Adrenal gland (tissue), 19 donors: ENCODE results near the gene SREK1. TPM values are rescaled to one million over a fixed set of nuclear protein-coding genes. Genes with fewer than 3 reads are reported as not detected.

Experiments
- DNase-seq, 7 donors: peaks; one replicate each; pipeline ENCODE4 v3.0.0-alpha.2; 2019 to 2020
- H3K27ac ChIP-seq, 5 donors: fragments of 200-600 bp; sonication (generic) in 4 of 5; 1 replicate in 3 of 5; 2 replicates in 2 of 5; pipeline versions ENCODE4 v1.5.1 to v1.8.0; 2016 to 2020; ENCODE audit warnings: mild to moderate bottlenecking in 1 of 5
- H3K27me3 ChIP-seq: fragments of 200-600 bp; 2 replicates; pipeline ENCODE4 v1.8.0; 2021
- H3K36me3 ChIP-seq, 2 donors: fragments of 200-600 bp; replicated peaks in 1 of 2; 1 replicate in 1 of 2; 2 replicates in 1 of 2; pipeline versions ENCODE4 v1.5.1 to v1.8.0; 2018 to 2022
- H3K4me1 ChIP-seq, 2 donors: fragments of 200-600 bp; replicated peaks in 1 of 2; 1 replicate in 1 of 2; 2 replicates in 1 of 2; pipeline versions ENCODE4 v1.5.1 to v1.8.0; 2018 to 2021
- H3K4me3 ChIP-seq, 4 donors: fragments of 200-600 bp; sonication (generic) in 3 of 4; one replicate each; pipeline ENCODE4 v1.5.1; 2016 to 2018
- H3K9me3 ChIP-seq, 3 donors: fragments of 200-600 bp; sonication (generic) in 1 of 3; replicated peaks in 1 of 3; 1 replicate in 2 of 3; 2 replicates in 1 of 3; pipeline versions ENCODE4 v1.5.1 to v1.8.0; 2016 to 2021
- POLR2A ChIP-seq, 2 donors: fragments of 450-650 bp; IDR thresholded peaks; one replicate each; pipeline ENCODE4 v1.6.1; 2017; ENCODE audit warnings: antibody characterized with exemption in 2 of 2, mild to moderate bottlenecking in 2 of 2, moderate library complexity in 1 of 2
- WGBS, 4 donors: extraction: QIAGEN DNeasy Blood & Tissue Kit in 2 of 4; methylation state at CpG; one replicate each; pipeline versions ENCODE4 v1.1.5 to v1.1.7; 2013 to 2017; 5-methylcytosine and 5-hydroxymethylcytosine counted together
- intact Hi-C, 2 donors: fragments of 100-400 bp; cut with DNase I; formaldehyde crosslinking; loops; one replicate each; pipeline versions ENCODE4 v1.14.1 to v1.15.0; 2022 to 2023
- long read RNA-seq, 10 donors: library from polyadenylated mRNA in 3 of 10; unstranded in 2 of 10; stranded (forward) in 1 of 10; transcript quantifications; one replicate each; pipeline ENCODE4 v2.0.0 and lab custom pipeline, GENCODE V29; 2021 to 2026
- polyA plus RNA-seq, 3 donors: library from polyadenylated mRNA; stranded (reverse); fragments of 200-250 nt in 2 of 3; fragments of 350-450 nt in 1 of 3; fragmentation: Illumina TruSeq in 1 of 3; extraction: RNeasy Lipid Tissue Mini Kit (QIAGEN cat#74804) in 1 of 3; gene quantifications; one replicate each; pipeline ENCODE4 v1.2.3, GENCODE V29; 2013 to 2014
- total RNA-seq, 9 donors: library from RNA; depleted of rRNA in 4 of 9; stranded (reverse); fragments of >200 nt in 4 of 9; fragments of 120-200 nt in 1 of 9; fragmentation: NEBNext Ultra II Directional in 1 of 9; extraction: Animal tissue kit (Norgen Biotek cat#: 25700) in 1 of 9; gene quantifications; one replicate each; pipeline versions ENCODE4 v1.1.0 to v1.2.4, GENCODE V29; 2013 to 2023
- TF ChIP-seq, protein P1 (sequence below), 6 experiments: fragments of 450-650 bp in 4 of 6; fragments of 200-600 bp in 2 of 6; sonication (generic) in 1 of 6; IDR thresholded peaks; 1 replicate in 5 of 6; 2 replicates in 1 of 6; pipeline versions ENCODE4 v1.5.1 to v1.8.0; 2016 to 2021; ENCODE audit warnings: antibody characterized with exemption in 6 of 6, mild to moderate bottlenecking in 2 of 6, moderate library complexity in 1 of 6
- donor health status: healthy with polysubstance abuse.
- donor health status: Bipolar disorder and iron deficiency.
- donor health status: DM: yes; HTN: yes; CAD: no.
- donor health status: DM: no; HTN: no; CAD: no.
- donor health status: DM: no; HTN: no; CAD: no.
- donor health status: DM: yes; HTN: yes; CAD: no.

The SREK1 gene
- total RNA-seq, result 100 to 1,000 TPM in 1 of 9 donors, 10 to 100 TPM in 8; 14.3 to 126 (median 51.1) TPM
- 10 to 100 TPM; 56.0 to 72.6 (median 57.0) TPM for polyA plus RNA-seq
- long read RNA-seq, donor 1, full-length matches to known transcripts, result 14 of 14 reads
- long read RNA-seq, donor 1, partial matches to known transcripts, result 0 of 14 reads
- long read RNA-seq, donor 1, other reads (novel, unspliced or antisense), result 0 of 14 reads
- long read RNA-seq, donor 2, transcript SREK1-207 (2 exons, 559 nt), result major isoform, 9 of 22 reads
- long read RNA-seq, donor 2, partial matches to known transcripts, result 5 of 22 reads
- long read RNA-seq, donor 2, other reads (novel, unspliced or antisense), result 0 of 22 reads
- long read RNA-seq, donor 3, full-length matches to known transcripts, result 5 of 5 reads
- long read RNA-seq, donor 3, partial matches to known transcripts, result 0 of 5 reads
- long read RNA-seq, donor 3, other reads (novel, unspliced or antisense), result 0 of 5 reads
- long read RNA-seq, donor 4, partial matches to known transcripts, result 40 of 43 reads
- long read RNA-seq, donor 4, other reads (novel, unspliced or antisense), result 3 of 43 reads
- long read RNA-seq, donor 5, full-length matches to known transcripts, result 34 of 49 reads
- long read RNA-seq, donor 5, partial matches to known transcripts, result 2 of 49 reads
- long read RNA-seq, donor 5, other reads (novel, unspliced or antisense), result 13 of 49 reads
- long read RNA-seq, donor 6, partial matches to known transcripts, result 30 of 32 reads
- long read RNA-seq, donor 6, other reads (novel, unspliced or antisense), result 0 of 32 reads
- long read RNA-seq, donor 7, full-length matches to known transcripts, result 9 of 9 reads
- long read RNA-seq, donor 7, partial matches to known transcripts, result 0 of 9 reads
- long read RNA-seq, donor 7, other reads (novel, unspliced or antisense), result 0 of 9 reads
- long read RNA-seq, donor 8, full-length matches to known transcripts, result 12 of 25 reads
- long read RNA-seq, donor 8, partial matches to known transcripts, result 13 of 25 reads
- long read RNA-seq, donor 8, other reads (novel, unspliced or antisense), result 0 of 25 reads
- long read RNA-seq, donor 9, full-length matches to known transcripts, result 10 of 10 reads
- long read RNA-seq, donor 9, partial matches to known transcripts, result 0 of 10 reads
- long read RNA-seq, donor 9, other reads (novel, unspliced or antisense), result 0 of 10 reads
- long read RNA-seq, donor 10, full-length matches to known transcripts, result 6 of 6 reads
- long read RNA-seq, donor 10, partial matches to known transcripts, result 0 of 6 reads
- long read RNA-seq, donor 10, other reads (novel, unspliced or antisense), result 0 of 6 reads

GRCh38 chr5:66144074-66144833 lies at the start of gene SREK1:
SREK1 (plus strand) TSS chr5:66144300; CDS start chr5:66144377, 77 bp downstream.
- Histone ChIP-seq H3K9me3 (no peaks in the 10 kb centered on the region), H3K27me3 (no peaks in the 10 kb centered on the region), H3K36me3 (no peaks in the 10 kb centered on the region), H3K27ac (peak within 1 kb of the TSS; percentile 88 to 100 (median 98)), H3K4me3 (peak within 1 kb of the TSS; percentile 76 to 87 (median 78)), H3K4me1 (peaks cover 11 to 36% of the 10 kb centered on the region in 2 donors)
- DNase-seq, result peak; percentile 91 to 96 (median 94)
- WGBS, 4 donors, result 0 to 1% (median 0%) methylated on average over 5 to 86 of the region's 86 CpGs
- TF ChIP-seq, protein P1, sequence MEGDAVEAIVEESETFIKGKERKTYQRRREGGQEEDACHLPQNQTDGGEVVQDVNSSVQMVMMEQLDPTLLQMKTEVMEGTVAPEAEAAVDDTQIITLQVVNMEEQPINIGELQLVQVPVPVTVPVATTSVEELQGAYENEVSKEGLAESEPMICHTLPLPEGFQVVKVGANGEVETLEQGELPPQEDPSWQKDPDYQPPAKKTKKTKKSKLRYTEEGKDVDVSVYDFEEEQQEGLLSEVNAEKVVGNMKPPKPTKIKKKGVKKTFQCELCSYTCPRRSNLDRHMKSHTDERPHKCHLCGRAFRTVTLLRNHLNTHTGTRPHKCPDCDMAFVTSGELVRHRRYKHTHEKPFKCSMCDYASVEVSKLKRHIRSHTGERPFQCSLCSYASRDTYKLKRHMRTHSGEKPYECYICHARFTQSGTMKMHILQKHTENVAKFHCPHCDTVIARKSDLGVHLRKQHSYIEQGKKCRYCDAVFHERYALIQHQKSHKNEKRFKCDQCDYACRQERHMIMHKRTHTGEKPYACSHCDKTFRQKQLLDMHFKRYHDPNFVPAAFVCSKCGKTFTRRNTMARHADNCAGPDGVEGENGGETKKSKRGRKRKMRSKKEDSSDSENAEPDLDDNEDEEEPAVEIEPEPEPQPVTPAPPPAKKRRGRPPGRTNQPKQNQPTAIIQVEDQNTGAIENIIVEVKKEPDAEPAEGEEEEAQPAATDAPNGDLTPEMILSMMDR (IDR thresholded peaks at IDR 0.05), result no peak
- peak; percentile 94 to 97 for TF ChIP-seq POLR2A (IDR thresholded peaks at IDR 0.05)
- intact Hi-C loops, result loop anchor here in 1 of 2 donors (10.0 kb wide), 1 partner anchor 219 kb away; the partner anchor contains the start of gene ERBIN

DNA sequence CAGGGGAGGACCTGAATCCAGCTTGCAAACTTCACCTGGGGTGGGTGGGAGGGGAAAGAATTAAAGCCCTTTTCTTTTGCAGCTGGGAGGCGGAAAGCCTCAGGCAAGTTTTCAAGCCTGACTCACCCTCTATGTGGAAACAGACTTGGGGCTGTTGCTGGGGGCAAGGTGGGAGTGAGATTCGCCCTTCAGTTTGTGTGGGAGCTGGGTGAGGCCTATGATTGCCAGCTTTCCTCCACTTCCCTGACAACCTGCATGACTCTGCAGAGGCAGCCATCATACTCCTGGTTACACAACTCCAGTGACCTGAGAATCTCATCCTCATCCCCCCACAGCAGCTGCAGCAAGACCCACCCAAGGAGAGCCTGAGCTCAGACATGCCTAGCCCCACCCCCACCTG lies 43.2 kb upstream of the SREK1 start:
- WGBS, 4 donors, result 90 to 100% (median 98%) methylated on average over 2 of the region's 2 CpGs
- Histone ChIP-seq H3K4me1 (no peaks in the 10 kb centered on the region), H3K27me3 (no peaks in the 10 kb centered on the region), H3K36me3 (no peaks in the 10 kb centered on the region), H3K27ac (no peak overlapping the region), H3K4me3 (no peak overlapping the region), H3K9me3 (peaks cover 0 to 18% (median 10%) of the 10 kb centered on the region in 3 donors)
- DNase-seq, result no peak
- TF ChIP-seq, protein P1 (IDR thresholded peaks at IDR 0.05), result no peak
- no peak for TF ChIP-seq POLR2A (IDR thresholded peaks at IDR 0.05)
- intact Hi-C loops, result no loop called here

GRCh38 chr5:66113160-66113559 lies 30.9 kb upstream of the SREK1 start:
- 74 to 84% (median 80%) methylated on average over 2 of the region's 2 CpGs for WGBS, 4 donors
- Histone ChIP-seq H3K36me3 (no peaks in the 10 kb centered on the region), H3K9me3 (peaks cover 0 to 8% (median 0%) of the 10 kb centered on the region in 3 donors), H3K4me3 (no peak overlapping the region), H3K27me3 (no peaks in the 10 kb centered on the region), H3K4me1 (no peaks in the 10 kb centered on the region), H3K27ac (no peak overlapping the region)
- intact Hi-C loops, result no loop called here
- DNase-seq, result no peak
- TF ChIP-seq POLR2A (IDR thresholded peaks at IDR 0.05), result no peak
- TF ChIP-seq, protein P1 (IDR thresholded peaks at IDR 0.05), result no peak
